GM12801 (cell line): ENCODE data around the gene LIPE.

ENCODE experiments used
- TF ChIP-seq, protein P1 (sequence below): IDR thresholded peaks from one replicate; pipeline ENCODE4 v1.5.1; 2011; ENCODE audit warnings: control low read depth; ENCODE audit not compliant: insufficient read length; ENCODE audit errors: extremely low read depth

LIPE gene

DNA sequence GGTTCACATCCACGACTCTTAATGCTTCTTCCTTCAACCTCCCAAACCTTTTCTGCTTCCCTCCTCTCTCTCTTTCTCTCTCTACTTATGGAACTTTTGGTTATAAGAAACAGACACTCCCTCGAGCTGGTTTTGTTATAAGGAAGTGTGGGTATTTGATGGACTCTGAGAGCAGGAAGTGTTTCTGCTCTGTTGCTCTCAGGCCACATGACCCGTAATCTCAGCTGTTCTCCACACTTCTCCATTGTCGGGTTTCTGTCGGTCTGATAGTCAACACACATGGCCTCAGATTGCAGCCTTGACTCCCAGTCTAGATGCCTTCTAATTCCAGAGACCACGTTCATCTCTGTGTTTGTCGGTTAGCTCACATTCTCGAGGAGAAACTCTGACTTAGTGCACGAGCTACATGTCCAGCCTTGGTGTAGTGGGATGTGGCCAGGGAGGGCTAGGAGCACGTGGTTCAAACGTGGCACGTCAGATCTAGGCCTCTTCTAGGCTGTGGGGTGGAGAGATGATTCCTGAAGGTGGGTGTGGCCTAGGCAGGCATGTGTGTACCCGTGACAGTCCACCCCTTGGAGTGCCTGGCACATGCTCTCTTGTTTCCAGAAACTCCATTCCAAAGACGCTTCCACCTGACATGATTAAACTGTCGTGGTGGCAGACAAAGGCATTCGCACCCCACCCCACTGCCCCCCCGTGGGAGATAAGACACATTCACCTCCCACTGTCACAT is 63.4 kb downstream of the LIPE start:
- TF ChIP-seq, protein P1, sequence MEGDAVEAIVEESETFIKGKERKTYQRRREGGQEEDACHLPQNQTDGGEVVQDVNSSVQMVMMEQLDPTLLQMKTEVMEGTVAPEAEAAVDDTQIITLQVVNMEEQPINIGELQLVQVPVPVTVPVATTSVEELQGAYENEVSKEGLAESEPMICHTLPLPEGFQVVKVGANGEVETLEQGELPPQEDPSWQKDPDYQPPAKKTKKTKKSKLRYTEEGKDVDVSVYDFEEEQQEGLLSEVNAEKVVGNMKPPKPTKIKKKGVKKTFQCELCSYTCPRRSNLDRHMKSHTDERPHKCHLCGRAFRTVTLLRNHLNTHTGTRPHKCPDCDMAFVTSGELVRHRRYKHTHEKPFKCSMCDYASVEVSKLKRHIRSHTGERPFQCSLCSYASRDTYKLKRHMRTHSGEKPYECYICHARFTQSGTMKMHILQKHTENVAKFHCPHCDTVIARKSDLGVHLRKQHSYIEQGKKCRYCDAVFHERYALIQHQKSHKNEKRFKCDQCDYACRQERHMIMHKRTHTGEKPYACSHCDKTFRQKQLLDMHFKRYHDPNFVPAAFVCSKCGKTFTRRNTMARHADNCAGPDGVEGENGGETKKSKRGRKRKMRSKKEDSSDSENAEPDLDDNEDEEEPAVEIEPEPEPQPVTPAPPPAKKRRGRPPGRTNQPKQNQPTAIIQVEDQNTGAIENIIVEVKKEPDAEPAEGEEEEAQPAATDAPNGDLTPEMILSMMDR = no peak

- TF ChIP-seq, protein P1 = no peak
Measured at GRCh38 chr19:42362891-42363440, 64.2 kb downstream of the LIPE start.

GRCh38 chr19:42362342-42362741 is 64.8 kb downstream of the LIPE start:
- TF ChIP-seq, protein P1 = no peak

- TF ChIP-seq, protein P1 = no peak
Measured at GRCh38 chr19:42361545-42361910, 65.7 kb downstream of the LIPE start.

GRCh38 chr19:42360787-42361544 is 66.2 kb downstream of the LIPE start:
- TF ChIP-seq, protein P1 = no peak

DNA sequence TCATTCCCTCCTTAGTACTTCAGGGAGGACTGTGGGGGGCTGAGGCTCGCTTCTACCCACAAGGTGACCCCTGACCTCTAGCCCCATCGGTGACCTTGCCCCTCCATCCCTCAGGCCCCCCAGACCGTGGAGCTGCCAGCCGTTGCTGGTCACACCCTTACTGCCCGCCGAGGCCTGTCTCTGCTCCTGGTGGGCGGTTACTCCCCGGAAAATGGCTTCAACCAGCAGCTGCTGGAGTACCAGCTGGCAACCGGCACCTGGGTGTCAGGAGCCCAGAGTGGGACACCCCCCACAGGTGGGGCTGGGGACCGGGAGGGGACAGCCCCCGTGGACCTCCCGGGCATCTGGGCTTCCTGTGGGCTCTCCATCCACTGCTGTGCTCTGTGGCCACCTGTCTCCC is 69.9 kb downstream of the LIPE start:
- TF ChIP-seq, protein P1 = no peak

DNA sequence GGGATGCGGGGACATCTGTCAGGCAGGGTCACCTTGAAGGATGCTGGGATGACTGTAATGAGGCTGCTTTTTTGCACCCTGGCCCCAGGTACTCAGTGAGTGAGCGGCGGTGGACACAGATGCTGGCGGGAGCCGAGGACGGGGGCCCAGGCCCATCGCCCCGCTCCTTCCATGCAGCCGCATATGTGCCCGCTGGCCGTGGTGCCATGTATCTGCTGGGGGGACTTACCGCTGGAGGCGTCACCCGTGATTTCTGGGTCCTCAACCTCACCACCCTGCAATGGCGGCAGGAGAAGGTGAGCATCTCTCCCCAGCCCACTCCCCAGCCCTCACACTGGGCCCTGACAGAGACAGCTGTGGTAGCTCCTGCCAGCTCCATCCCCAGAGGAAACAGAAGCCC is 70.5 kb downstream of the LIPE start:
- TF ChIP-seq, protein P1 = no peak
